H9 (cell line): Measurements from ENCODE around the gene SERTAD2. TPM values are rescaled to one million over a fixed set of nuclear protein-coding genes. Genes with fewer than 3 reads are reported as not detected.

ENCODE experiments used
- DNase-seq: peaks from one replicate; pipeline ENCODE4 v3.0.0-alpha.2; 2017
- H2AFZ ChIP-seq: one replicate; pipeline ENCODE4 v1.6.1; 2013; ENCODE audit warnings: mild to moderate bottlenecking, low read length, control low read depth, moderate library complexity
- H2AK5ac ChIP-seq: 2 replicates; pipeline ENCODE4 v1.6.1; 2013; ENCODE audit warnings: low read length, control low read depth, mixed read lengths; ENCODE audit not compliant: insufficient read length
- H2BK120ac ChIP-seq: one replicate; pipeline ENCODE4 v1.6.1; 2013; ENCODE audit warnings: low read depth, mild to moderate bottlenecking, low read length, control low read depth, inconsistent platforms; ENCODE audit not compliant: poor library complexity, severe bottlenecking
- H2BK12ac ChIP-seq: 2 replicates; pipeline ENCODE4 v1.6.1; 2013; ENCODE audit warnings: low read length, control low read depth, mixed read lengths, low read depth; ENCODE audit not compliant: insufficient read length
- H2BK15ac ChIP-seq: 2 replicates; pipeline ENCODE4 v1.6.1; 2013; ENCODE audit warnings: low read depth, low read length, control low read depth
- H2BK20ac ChIP-seq: one replicate; pipeline ENCODE4 v1.6.1; 2013; ENCODE audit warnings: low read depth, mild to moderate bottlenecking, low read length, control low read depth, inconsistent platforms; ENCODE audit not compliant: poor library complexity, severe bottlenecking
- H2BK5ac ChIP-seq: 2 replicates; pipeline ENCODE4 v1.6.1; 2013; ENCODE audit warnings: low read length, control low read depth, mixed read lengths; ENCODE audit not compliant: insufficient read length
- H3K14ac ChIP-seq: 2 replicates; pipeline ENCODE4 v1.6.1; 2013; ENCODE audit warnings: low read length, control low read depth; ENCODE audit not compliant: insufficient read depth
- H3K18ac ChIP-seq: 2 replicates; pipeline ENCODE4 v1.6.1; 2013; ENCODE audit warnings: low read depth, mild to moderate bottlenecking, mixed read lengths, low read length, control low read depth; ENCODE audit not compliant: insufficient read length
- H3K23ac ChIP-seq: 2 replicates; pipeline ENCODE4 v1.6.1; 2013; ENCODE audit warnings: low read length, control low read depth, mixed read lengths, low read depth; ENCODE audit not compliant: insufficient read length
- H3K23me2 ChIP-seq: 2 replicates; pipeline ENCODE4 v1.6.1; 2013; ENCODE audit warnings: low read depth, mild to moderate bottlenecking, mixed read lengths, low read length, control low read depth; ENCODE audit not compliant: insufficient read length, poor library complexity, severe bottlenecking
- H3K27ac ChIP-seq: 2 replicates; pipeline ENCODE4 v1.5.1; 2013; ENCODE audit warnings: low read length, control low read depth, mixed read lengths, low read depth; ENCODE audit not compliant: insufficient read length
- H3K27me3 ChIP-seq: 2 replicates; pipeline ENCODE4 v1.6.1; 2013; ENCODE audit warnings: low read length, control low read depth, inconsistent platforms; ENCODE audit not compliant: insufficient read depth
- H3K4ac ChIP-seq: 2 replicates; pipeline ENCODE4 v1.6.1; 2013; ENCODE audit warnings: low read depth, mild to moderate bottlenecking, control low read depth, inconsistent platforms, low read length, moderate library complexity
- H3K4me1 ChIP-seq: 2 replicates; pipeline ENCODE4 v1.6.1; 2013; ENCODE audit warnings: low read length, control low read depth, inconsistent platforms; ENCODE audit not compliant: insufficient read depth
- H3K4me2 ChIP-seq: 2 replicates; pipeline ENCODE4 v1.6.1; 2013; ENCODE audit warnings: low read length, control low read depth, mixed read lengths; ENCODE audit not compliant: insufficient read length, insufficient read depth
- H3K56ac ChIP-seq: 2 replicates; pipeline ENCODE4 v1.6.1; 2013; ENCODE audit warnings: low read depth, mild to moderate bottlenecking, mixed read lengths, low read length, control low read depth; ENCODE audit not compliant: insufficient read length
- H3K79me1 ChIP-seq: 2 replicates; pipeline ENCODE4 v1.6.1; 2013; ENCODE audit warnings: low read depth, mild to moderate bottlenecking, moderate library complexity, low read length, control low read depth, inconsistent platforms; ENCODE audit not compliant: insufficient read depth, poor library complexity, severe bottlenecking
- H3K79me2 ChIP-seq: 2 replicates; pipeline ENCODE4 v1.6.1; 2013; ENCODE audit warnings: low read length, control low read depth, inconsistent platforms; ENCODE audit not compliant: insufficient read depth
- H3K9ac ChIP-seq: 2 replicates; pipeline ENCODE4 v1.6.1; 2013; ENCODE audit warnings: low read length, control low read depth, mixed read lengths; ENCODE audit not compliant: insufficient read length; ENCODE audit errors: extremely low read depth
- H3K9me3 ChIP-seq: one replicate; pipeline ENCODE4 v1.6.1; 2013; ENCODE audit warnings: low read depth, low read length, inconsistent platforms; ENCODE audit not compliant: control insufficient read depth
- H3T11ph ChIP-seq: one replicate; pipeline ENCODE4 v1.6.1; 2013; ENCODE audit warnings: mild to moderate bottlenecking, low read length, control low read depth, inconsistent platforms
- H4K20me1 ChIP-seq: one replicate; pipeline ENCODE4 v1.6.1; 2013; ENCODE audit not compliant: control insufficient read depth, insufficient read length, insufficient read depth
- H4K5ac ChIP-seq: 2 replicates; pipeline ENCODE4 v1.6.1; 2013; ENCODE audit warnings: low read depth, mild to moderate bottlenecking, mixed read lengths, low read length, control low read depth; ENCODE audit not compliant: insufficient read length
- H4K8ac ChIP-seq: replicated peaks from 2 replicates; pipeline ENCODE4 v1.6.1; 2013; ENCODE audit warnings: low read length, control low read depth, mixed read lengths, low read depth; ENCODE audit not compliant: insufficient read length
- H4K91ac ChIP-seq: 2 replicates; pipeline ENCODE4 v1.6.1; 2013; ENCODE audit warnings: low read depth, mild to moderate bottlenecking, moderate library complexity, mixed read lengths, low read length, control low read depth; ENCODE audit not compliant: insufficient read length
- H3K27ac Mint-ChIP-seq, 3 experiments: 2 replicates in 2 of 3; 3 replicates in 1 of 3; pipeline ENCODE4 v1.8.0; 2020 to 2021; ENCODE audit warnings: mixed read lengths in 3 of 3, mild to moderate bottlenecking in 1 of 3, moderate library complexity in 1 of 3
- H3K27me3 Mint-ChIP-seq: 2 replicates; pipeline ENCODE4 v1.8.0; 2021; ENCODE audit warnings: low read depth, mild to moderate bottlenecking, moderate library complexity, mixed read lengths
- H3K36me3 Mint-ChIP-seq, 3 experiments: 2 replicates in 2 of 3; 3 replicates in 1 of 3; pipeline ENCODE4 v1.8.0; 2020 to 2021; ENCODE audit warnings: low read depth in 3 of 3, mixed read lengths in 3 of 3; ENCODE audit not compliant: insufficient read depth in 1 of 3
- H3K4me1 Mint-ChIP-seq, 2 experiments: 2 replicates each; pipeline ENCODE4 v1.8.0; 2020; ENCODE audit warnings: mixed read lengths in 2 of 2
- H3K4me3 Mint-ChIP-seq, 2 experiments: 2 replicates in 1 of 2; 3 replicates in 1 of 2; pipeline ENCODE4 v1.8.0; 2020 to 2021; ENCODE audit warnings: mild to moderate bottlenecking in 2 of 2, mixed read lengths in 2 of 2, moderate library complexity in 1 of 2
- H3K9me3 Mint-ChIP-seq, 2 experiments: 2 replicates in 1 of 2; 3 replicates in 1 of 2; pipeline ENCODE4 v1.8.0; 2020; ENCODE audit warnings: mild to moderate bottlenecking in 2 of 2, mixed read lengths in 2 of 2, moderate library complexity in 1 of 2
- CTCF ChIP-seq: fragments of 200-600 bp; sonication (generic); conservative IDR thresholded peaks from 3 replicates; pipeline ENCODE4 v1.8.0; 2021; ENCODE audit warnings: antibody characterized with exemption, mild to moderate bottlenecking
- WGBS: extraction: QIAGEN DNeasy Blood & Tissue Kit; methylation state at CpG from one replicate; pipeline ENCODE4 v1.1.7; 2013; ENCODE audit warnings: missing lambda C conversion rate, low lambda C conversion rate, mixed read lengths; ENCODE audit not compliant: insufficient read length; ENCODE audit errors: extremely low coverage; 5-methylcytosine and 5-hydroxymethylcytosine counted together
- total RNA-seq: library from RNA; stranded (reverse); gene quantifications from 2 replicates; pipeline ENCODE4 v1.2.1, GENCODE V29; 2021

Gene SERTAD2
- total RNA-seq, 1 experiment from 2014 or later = 3.5 TPM

GRCh38 chr2:64677530-64677929 is 23.8 kb upstream of the SERTAD2 start:
- Histone ChIP-seq H3K9ac (no peak overlapping the region), H2AFZ (no peak overlapping the region), H4K8ac (no peak overlapping the region), H2BK15ac (no peak overlapping the region), H3K9me3 (no peaks in the 10 kb centered on the region), H2BK120ac (no peak overlapping the region), H3K18ac (no peak overlapping the region), H3K4me2 (no peak overlapping the region), H2BK5ac (no peak overlapping the region), H2BK12ac (no peak overlapping the region), H3K23me2 (no peaks in the 10 kb centered on the region), H4K20me1 (no peaks in the 10 kb centered on the region), H4K5ac (no peak overlapping the region), H3K27ac (no peak overlapping the region), H3K23ac (no peak overlapping the region), H3K56ac (no peak overlapping the region), H2BK20ac (no peak overlapping the region), H3K27me3 (no peaks in the 10 kb centered on the region), H3K14ac (no peak overlapping the region), H3K4me1 (no peaks in the 10 kb centered on the region), H3K79me1 (no peaks in the 10 kb centered on the region), H3K79me2 (no peaks in the 10 kb centered on the region), H3K4ac (no peak overlapping the region), H4K91ac (no peak overlapping the region), H3T11ph (no peak overlapping the region), H2AK5ac (no peak overlapping the region)
- Mint-ChIP-seq H3K27ac (no peak overlapping the region), H3K27me3 (no peaks in the 10 kb centered on the region; the same call in 1 of the 2 replicates), H3K36me3 (no peaks in the 10 kb centered on the region), H3K4me3 (no peak overlapping the region), H3K4me1 (peaks cover 22 to 28% of the 10 kb centered on the region in 2 experiments), H3K9me3 (no peaks in the 10 kb centered on the region)
- no CpG with 5 or more reads among the region's 3 CpGs for WGBS
- no peak for TF ChIP-seq CTCF
- no peak for DNase-seq
